ENCODE data around the gene FADS6.
A peak's percentile ranks its signal among the peaks of the same experiment; 100 is the strongest.
"Not testable (repeated sequence)": the region's sequence is repeated elsewhere in the genome, so short reads cannot be mapped to it uniquely, and the experiment has no call there.

Gene FADS6

DNA sequence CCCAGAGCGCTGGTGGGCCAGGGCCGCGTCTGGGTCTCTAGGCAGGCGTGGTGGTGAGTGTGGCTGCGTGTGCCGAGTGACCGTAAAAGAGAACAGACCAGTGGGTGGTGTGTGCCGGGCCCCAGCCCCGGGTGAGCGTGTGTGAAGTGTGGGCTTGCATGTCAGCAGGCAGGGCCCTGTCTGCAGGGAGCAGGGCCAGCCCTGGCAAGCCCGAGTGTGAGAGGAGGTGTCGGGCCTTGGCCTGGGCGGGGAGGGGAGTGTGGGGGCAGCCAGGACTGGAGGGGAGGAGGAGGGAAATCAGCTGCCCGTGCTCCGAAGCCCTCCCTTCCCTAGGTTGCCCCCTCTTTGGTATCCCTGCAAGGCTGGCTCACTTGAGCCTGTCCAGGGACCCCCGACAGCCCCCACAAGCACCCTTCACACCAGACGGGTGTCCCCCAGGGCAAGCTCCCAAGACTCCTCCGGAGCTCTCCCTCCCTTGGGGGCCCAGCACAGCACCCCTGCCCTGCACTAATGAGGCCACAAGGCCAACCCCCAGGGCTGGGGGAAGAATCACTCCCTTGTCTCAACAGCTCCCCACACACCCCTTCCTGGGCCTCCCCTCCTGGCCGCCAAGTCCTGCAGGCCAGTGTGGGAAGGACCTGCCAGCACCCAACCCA lies 27.7 kb upstream of the FADS6 start:
- no peak for DNase-seq (ENCODE audit: low spot score)

GRCh38 chr17:74920642-74921025 lies 27.2 kb upstream of the FADS6 start:
- DNase-seq (ENCODE audit: low spot score): peak; percentile 74

DNA sequence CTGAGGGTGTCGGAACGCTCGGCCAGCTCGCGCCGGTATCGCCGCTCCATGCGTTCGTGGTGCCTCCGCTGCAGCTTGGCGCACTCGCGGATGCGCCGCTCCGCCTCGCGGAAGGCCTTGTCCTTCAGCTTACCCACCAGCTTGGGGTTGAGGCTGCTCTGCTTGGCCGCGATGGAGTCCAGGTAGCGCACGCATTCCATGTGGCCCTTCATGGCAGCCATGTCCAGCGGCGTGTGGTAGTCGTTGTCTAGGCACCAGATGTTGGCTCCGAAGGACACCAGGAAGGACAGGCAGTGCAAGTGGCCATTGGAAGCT lies 26.8 kb upstream of the FADS6 start:
- DNase-seq (ENCODE audit: low spot score): no peak

DNA sequence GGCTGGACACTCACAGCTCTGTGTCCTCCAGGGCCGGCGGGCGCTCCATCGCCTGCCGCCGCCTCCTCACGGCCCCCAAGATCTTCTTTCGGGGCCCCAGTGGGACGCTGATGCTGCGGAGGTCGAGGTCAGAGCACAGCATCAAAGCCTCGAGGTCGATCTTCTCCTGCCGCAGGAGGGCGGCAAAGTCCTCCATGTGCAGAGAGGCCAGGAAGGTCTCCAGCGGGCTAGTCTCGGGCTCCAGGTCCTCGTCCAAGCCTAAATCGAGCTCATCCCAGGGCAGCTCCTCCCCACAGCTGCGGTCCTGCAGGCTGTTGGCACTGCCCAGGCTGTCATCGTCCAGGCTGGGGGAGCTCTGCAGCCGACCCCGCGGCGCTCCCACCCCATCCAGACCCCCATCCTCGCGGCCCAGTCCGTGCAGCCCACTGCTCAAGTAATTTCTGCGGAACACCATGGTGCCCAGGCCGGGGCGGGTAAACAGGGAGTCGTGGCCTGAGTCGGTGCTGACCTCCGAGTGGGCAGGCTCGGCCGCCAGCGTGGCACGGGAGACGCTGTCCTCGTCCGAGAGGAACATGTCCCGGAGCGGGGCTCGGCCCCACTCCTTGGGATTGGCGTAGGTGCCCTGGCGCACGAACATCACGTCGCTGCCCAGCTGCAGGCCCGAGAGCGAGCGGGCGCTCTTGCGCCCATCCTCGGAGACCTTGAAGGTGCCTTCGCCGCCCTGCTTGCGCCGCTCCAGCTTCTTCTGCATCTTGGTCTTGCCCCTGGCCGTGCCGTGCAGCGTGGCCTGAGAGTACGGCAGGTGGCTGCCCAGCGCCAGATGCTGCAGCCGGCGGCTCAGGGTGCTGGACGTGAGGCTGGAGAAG lies 26.2 kb upstream of the FADS6 start:
- DNase-seq (ENCODE audit: low spot score): peak; percentile 69

GRCh38 chr17:74918906-74919305 lies 25.5 kb upstream of the FADS6 start:
- no peak for DNase-seq (ENCODE audit: low spot score)

- DNase-seq (ENCODE audit: low spot score): no peak
Observed at GRCh38 chr17:74917430-74917829, 24.0 kb upstream of the FADS6 start.

DNA sequence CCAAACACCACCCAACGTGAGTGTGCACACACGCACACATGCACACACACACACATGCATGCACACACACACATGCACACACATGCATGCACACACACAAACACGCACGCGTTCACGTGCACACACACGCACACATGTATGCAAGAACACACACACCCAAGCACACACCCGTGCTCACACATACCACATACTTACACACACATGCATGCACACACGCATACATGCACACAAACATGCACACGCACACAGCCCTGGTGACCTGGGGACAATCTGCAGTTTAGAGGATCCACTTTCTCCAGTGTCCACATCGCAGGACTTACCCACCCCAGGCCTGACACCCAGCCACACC lies 23.4 kb upstream of the FADS6 start:
- no peak for DNase-seq (ENCODE audit: low spot score)

DNA sequence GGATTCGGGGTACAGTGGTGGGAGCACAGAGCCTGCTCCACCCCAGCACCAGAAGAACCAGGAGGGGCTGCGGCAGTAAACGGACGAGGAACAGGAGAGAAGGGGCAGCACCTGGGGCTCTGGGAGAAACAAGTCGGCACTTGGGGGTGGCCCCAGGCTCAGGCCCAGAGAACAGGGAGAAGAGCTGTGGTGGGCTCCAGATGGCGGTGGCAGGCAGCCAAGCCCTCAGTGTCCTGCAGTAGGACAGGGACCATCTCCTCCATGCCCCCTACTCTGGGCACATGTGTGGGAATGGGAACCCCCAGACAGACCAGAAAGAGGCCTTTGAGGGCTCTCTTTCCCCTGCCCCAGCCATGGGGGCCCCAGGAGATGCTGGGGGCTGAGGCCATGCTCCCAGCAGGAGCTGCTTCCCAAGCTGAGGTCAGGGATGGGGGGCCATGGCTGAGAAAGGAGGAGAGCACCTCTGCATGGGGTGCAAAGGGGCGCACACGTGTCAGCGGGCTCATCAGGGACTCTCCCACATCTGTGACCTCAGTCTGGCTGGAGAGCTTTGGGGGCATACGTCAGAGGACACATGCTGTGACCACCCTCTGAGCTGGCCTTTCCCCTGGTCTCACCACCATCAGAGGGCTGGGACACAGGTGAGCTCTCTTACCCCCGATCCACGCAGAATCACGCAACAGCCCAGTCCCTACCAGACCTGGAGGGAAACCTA lies 22.9 kb upstream of the FADS6 start:
- no peak for DNase-seq (ENCODE audit: low spot score)

- DNase-seq (ENCODE audit: low spot score): not testable (repeated sequence)
Observed at GRCh38 chr17:74911423-74911822, 18.0 kb upstream of the FADS6 start.

DNA sequence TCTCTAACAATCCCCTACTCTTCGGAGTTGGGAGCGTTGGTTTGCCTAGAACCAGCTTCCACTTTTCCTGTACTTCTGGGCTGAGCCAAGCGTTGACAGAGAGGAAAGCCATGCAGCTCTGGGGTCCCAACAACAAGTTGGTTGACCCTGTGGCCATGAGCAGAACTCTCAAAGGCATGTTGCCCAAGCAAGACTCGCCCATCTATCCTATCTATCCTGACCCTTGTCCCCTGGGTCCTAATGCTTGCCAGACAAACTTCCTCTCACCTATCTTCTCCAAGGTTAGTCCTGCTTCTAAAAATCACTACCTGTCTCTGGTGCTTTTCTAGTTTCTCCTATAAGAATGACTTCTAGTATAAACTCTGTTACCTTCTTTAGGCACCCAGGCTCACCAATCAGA lies 15.7 kb upstream of the FADS6 start:
- not testable (repeated sequence) for DNase-seq (ENCODE audit: low spot score)

- no peak for DNase-seq (ENCODE audit: low spot score)
Observed at GRCh38 chr17:74907012-74907411, 13.6 kb upstream of the FADS6 start.

DNA sequence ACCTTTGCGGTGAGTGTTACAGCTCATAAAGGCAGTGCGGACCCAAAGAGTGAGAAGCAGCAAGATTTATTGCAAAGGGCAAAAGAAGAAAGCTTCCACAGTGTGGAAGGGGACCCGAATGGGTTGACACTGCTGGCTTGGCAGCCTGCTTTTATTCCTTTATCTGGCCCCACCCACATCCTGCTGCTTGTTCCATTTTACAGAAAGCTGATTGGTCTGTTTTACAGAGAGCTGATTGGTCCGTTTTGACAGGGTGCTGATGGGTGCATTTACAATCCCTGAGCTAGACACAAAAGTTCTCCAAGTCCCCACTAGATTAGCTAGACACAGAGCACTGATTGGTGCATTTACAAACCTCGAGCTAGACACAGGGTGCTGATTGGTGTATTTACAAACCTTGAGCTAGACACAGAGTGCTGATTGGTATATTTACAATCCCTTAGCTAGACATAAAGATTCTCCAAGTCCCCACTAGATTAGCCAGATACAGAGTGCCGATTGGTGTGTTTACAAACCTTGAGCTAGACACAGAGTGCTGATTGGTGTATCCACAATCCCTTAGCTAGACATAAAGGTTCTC lies 12.9 kb upstream of the FADS6 start:
- DNase-seq (ENCODE audit: low spot score): not testable (repeated sequence)

DNA sequence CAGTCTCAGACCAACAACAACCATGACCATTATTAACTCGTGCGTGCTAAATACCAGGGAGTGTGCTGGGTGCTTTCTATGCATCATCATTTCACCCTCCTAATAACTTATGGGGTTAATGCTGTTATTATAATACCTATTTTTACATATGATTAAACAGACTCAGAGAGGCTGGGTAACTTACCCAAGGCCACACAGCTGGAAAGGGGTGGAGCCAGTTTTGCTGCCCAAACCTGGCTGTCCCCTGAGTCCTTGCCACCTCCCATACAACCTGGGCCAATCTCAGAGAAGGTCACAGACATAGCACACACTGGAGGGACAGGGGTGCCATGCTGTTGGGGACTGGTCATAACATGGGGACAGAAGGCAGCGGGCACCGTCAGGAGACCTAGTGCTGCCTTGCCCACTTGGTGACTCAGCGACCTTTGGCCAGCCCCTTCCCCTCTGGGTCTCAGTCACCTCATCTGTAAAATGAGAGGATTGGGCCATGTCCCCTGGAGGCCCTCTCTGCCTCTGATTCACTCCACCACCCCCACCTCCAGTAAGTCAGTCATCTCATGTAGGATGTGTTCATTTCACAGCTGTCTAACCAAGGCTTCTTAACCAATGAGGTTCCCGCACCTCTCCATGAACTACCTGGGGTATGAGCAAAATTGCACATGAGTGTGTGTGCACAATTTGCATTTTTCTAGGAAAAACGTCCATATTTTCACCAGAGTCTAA lies 11.4 kb upstream of the FADS6 start:
- no peak for DNase-seq (ENCODE audit: low spot score)

- DNase-seq (ENCODE audit: low spot score): no peak
Observed at GRCh38 chr17:74903671-74904070, 10.2 kb upstream of the FADS6 start.

DNA sequence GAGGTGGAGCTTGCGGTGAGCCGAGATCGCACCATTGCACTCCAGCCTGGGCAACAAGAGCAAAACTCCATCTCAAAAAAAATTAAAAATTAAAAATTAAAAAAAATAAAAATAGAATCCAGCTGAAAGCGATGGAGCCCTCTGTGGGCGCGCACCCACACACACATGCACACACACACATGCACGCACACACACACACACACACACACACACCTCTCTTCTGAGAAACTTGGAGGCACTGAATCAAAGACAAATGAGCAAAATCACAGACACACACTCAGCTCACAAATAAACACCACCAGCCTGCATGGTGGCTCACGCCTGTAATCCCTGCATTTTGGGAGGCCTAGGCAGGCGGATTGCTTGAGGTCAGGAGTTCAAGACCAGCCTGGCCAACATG lies 9.6 kb upstream of the FADS6 start:
- DNase-seq (ENCODE audit: low spot score): no peak

DNA sequence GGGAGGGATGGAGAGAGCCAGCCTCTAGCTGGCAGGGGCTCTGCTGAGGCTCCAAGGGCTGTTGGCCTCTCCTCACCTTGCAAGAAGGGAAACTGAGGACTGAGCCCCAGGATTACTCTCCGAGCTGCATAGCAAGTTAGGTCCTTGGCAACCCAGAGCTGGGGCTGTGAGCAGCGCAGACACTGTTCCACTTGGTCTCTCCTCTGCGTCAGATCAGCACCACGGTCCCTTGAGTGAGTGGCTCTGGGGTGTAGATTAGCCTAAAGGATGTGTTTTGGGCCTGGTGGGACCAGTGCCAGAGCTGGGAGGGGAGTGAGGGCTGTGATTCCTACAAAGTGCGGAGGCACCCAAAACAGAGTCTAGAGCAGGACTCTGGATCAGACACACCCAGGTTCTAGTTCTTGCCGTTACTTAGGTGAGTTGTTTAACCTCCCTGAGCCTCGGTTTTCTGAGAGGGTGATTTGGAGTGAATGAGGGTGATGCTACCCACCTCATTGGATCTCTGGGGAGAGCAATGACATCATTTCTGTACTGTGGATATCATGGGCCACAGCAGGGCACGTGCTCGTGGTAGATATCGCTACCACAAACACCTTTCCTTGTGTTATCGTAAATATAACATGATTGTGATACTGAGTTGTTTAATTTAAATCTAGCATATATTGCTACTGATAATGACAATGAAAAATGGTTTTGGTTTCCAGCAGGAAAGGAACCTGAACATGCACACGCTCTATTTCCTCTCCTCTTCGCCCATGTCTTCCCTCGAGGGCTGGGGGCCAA lies 8.1 kb upstream of the FADS6 start:
- DNase-seq (ENCODE audit: low spot score): no peak

GRCh38 chr17:74900208-74900607 lies 6.8 kb upstream of the FADS6 start:
- no peak for DNase-seq (ENCODE audit: low spot score)

DNA sequence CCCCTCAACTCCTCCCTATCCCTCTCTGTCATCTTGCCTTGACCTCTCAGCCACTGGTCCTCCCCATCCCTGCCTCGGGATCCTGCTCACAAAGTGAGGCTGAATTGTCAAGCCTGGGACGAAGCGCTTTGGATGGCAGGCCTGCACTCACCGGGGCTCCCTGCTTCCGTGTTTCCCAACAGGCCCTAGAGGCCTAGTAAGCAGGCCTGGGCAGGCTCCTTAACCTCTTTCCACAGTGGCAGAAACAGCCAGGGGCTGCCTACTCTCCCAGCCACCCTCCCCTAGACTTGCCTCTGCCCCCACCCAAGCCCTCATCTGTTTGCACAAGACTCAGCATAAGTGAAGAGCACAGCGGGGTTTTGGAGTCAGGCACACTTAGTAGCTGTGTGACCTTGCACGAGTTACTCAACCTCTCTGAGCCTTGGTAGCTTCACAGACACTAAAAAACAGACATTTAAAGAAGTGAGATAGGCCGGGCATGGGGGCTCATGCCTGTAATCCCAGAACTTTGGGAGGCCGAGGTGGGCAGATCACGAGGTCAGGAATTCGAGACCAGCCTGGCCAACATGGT lies 5.0 kb upstream of the FADS6 start:
- DNase-seq (ENCODE audit: low spot score): no peak

- no peak for DNase-seq (ENCODE audit: low spot score)
Observed at GRCh38 chr17:74893936-74894671, 671 bp upstream of the FADS6 start.

All from iPS-NIHi11 (cell line).